Amniotic epithelial cell (primary cell): ENCODE measurements around the gene BNC2.
A peak's percentile ranks its signal among the peaks of the same experiment; 100 is the strongest.
"Not testable (repeated sequence)": the region's sequence is repeated elsewhere in the genome, so short reads cannot be mapped to it uniquely, and the experiment has no call there.

Experiments
- DNase-seq: peaks from one replicate; pipeline ENCODE4 v3.0.0-alpha.2; 2010; ENCODE audit warnings: low read depth

The BNC2 gene

GRCh38 chr9:16449076-16449730 is 421.3 kb downstream of the BNC2 start:
- DNase-seq, result no peak

DNA sequence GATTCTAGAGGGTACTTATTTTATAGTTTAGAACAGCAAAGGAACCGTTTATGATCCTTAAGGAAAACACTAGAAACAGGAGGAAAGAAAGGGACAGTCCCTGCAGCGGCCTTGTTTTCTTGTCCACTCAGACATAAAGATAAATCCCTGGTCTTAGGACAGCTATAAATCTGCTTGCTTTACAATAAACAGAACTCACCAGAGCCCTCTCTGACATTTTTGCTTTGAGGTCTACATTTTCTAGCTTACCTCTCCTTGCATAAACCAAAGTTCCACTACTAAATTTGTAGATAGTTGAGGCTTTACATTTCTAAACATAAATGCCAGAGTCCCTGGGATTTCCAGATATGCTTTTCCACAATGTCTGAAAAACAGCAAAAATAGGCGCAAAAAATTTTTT is 422.5 kb downstream of the BNC2 start:
- no peak for DNase-seq

- DNase-seq, result peak; percentile 69
These were observed 423.8 kb downstream of the BNC2 start for GRCh38 chr9:16446636-16447035.

GRCh38 chr9:16445141-16445920 is 425.1 kb downstream of the BNC2 start:
- peak; percentile 84 for DNase-seq

DNA sequence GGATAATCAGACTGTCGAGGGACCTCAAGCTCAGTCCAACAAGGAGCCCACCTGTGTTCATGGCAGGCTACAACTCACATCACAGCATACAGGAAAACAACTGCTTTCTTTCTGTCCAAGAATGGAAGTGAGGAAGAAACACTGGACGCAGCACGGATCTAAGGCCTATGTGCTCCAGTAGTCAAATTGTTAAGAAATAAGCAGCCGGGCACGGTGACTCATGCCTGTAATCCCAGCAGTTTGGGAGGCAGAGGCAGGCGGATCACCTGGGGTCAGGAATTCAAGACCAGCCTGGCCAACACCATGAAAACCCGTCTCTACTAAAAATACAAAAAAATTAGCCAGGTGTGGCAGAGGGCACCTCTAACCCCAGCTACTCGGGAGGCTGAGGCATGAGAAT is 427.8 kb downstream of the BNC2 start:
- DNase-seq, result peak; percentile 85

GRCh38 chr9:16441791-16442190 is 428.7 kb downstream of the BNC2 start:
- no peak for DNase-seq

- not testable (repeated sequence) for DNase-seq
These were observed 431.6 kb downstream of the BNC2 start for GRCh38 chr9:16438831-16439230.

DNA sequence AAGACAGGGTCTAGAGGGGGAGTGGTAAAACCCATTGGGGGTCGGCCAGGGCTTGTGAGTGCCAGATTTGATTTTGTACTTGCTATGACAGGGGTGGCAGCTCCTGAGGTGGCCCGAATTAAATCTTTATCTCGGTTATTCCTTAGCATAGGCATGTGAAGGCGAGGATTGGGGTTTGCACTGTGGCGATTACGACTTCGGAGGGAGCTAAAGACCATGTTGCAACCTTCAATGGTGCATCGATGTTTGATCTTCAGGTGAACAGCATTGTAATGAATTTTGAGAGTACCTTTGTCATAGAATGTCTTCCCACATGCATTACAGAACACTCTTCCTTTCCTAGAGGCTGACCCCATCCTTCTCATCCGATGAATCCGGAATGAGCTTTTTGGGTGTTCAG is 433.9 kb downstream of the BNC2 start:
- no peak for DNase-seq

DNA sequence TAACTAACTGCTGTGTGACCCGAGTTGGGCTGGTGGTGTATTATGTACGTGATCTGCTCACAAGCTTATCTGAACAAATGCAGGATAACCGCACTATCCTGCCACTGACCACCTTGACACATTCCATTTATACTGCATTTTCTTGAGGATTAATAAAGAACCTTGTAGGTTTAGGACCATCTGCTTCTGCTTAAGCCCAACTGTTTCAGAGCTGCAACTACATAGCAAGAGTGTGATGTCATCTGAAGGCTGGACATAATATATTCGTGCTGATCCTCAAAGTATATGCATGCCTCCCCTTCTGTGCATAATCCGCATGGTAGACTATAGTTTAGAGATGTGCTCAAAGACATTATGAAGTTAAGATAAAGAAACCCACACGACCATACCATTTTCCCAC is 435.9 kb downstream of the BNC2 start:
- DNase-seq, result peak; percentile 91

DNA sequence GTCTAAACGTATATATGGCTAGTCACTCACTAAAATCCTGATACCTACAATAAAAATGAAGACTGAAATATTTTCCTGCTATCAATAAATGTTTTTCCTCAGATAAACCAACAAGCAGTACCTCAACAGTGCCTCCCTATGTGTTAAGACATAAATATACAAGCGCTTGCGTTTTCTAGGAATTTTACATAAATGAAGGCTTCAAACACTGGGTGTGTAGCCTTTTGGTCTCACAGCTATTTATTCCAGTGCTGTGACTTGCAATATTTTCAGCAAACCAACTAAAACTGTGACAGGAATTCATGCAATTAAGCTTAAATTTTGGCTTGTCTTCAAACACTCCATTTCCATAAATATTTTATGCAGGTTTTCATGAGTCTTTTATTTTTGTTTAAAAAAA is 437.0 kb downstream of the BNC2 start:
- no peak for DNase-seq

- DNase-seq, result peak; percentile 60
These were observed 438.6 kb downstream of the BNC2 start for GRCh38 chr9:16431666-16432392.

- peak; percentile 58 for DNase-seq
These were observed 440.8 kb downstream of the BNC2 start for GRCh38 chr9:16429671-16430070.

DNA sequence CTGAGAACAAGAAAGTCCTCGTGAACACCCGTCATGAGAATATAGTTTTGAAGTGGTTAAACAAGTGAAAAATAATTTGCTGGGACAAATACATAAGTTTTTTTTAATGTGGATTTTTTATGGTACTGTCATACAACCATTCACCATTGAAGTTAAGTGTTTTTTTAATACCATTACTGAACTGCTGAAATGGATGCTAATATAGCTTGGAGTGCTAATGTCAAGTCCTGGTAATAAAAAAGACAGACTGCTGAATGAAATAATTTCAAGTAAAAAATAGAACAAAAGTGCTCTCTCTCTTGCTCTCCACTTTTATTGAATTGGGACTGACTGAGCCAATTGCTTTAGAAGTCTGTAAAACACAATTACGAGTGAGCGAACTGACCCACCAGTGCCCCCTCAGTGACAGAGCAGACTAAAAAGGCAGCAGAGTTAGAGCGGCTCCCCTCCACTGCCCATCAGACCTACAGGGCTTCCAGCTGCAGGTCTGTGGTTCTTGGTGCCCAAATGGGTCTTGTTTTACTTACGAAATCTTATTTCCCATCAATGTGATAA is 442.5 kb downstream of the BNC2 start:
- no peak for DNase-seq

DNA sequence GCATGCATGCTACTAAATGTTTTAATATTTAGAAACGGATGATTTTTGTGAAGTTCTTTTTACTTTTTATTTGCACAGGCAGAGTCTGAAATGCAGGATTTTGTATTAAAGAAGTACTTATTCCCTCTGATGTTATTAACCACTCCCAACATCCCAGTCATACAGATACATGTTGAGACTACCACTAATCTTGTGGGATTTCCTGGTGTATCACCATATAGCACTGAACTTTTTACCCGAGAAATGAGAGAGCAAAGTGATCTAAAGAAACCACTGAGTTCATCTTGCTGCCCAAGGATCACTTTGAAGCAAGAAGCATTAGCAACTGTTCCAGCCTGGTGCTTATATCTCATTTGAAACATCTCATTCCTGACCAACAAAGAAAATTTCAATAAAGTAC is 443.8 kb downstream of the BNC2 start:
- peak; percentile 86 for DNase-seq

- peak; percentile 93 for DNase-seq
These were observed 444.8 kb downstream of the BNC2 start for GRCh38 chr9:16425562-16426231.

- DNase-seq, result no peak
These were observed 448.4 kb downstream of the BNC2 start for GRCh38 chr9:16422114-16422513.

GRCh38 chr9:16421532-16421931 is 448.9 kb downstream of the BNC2 start:
- DNase-seq, result no peak

GRCh38 chr9:16419124-16419523 is 451.3 kb downstream of the BNC2 start:
- DNase-seq, result no peak

DNA sequence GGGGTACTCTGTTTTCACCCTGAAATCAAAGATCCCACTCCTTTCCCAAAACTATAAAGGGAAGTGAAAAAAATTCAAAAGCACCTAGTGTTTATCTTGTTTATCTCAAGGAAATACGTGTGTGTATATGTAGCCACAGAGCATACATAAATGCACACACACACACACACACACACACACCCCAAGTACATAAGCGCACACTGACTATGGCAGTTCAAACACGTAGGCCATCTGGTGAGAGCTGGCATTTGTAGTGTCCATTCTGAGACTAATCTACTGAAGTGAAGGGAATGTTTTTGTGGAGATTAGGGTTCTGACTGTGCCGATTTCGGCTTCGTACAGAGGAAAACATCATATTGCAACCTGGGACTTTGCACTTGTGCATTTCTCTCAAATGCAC is 451.7 kb downstream of the BNC2 start:
- DNase-seq, result no peak

DNA sequence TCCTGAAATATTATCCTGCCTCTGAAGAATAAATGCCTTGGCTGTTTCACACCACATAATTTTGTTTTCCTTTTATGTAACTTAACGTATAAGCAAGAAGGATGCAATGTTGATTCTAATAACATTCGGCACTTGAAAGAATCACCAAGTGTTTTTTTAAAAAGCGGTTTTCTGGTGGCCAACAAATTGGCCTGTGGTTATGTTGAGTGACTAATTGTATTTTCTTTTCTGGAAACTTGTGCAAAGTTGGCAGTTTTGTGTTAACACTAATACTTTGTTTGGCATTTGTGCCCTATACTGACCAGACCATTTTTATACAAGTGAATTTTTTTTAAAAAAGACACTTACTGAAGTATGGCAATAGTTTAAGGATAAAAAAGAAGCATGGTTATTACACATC is 452.7 kb downstream of the BNC2 start:
- DNase-seq, result peak; percentile 59

DNA sequence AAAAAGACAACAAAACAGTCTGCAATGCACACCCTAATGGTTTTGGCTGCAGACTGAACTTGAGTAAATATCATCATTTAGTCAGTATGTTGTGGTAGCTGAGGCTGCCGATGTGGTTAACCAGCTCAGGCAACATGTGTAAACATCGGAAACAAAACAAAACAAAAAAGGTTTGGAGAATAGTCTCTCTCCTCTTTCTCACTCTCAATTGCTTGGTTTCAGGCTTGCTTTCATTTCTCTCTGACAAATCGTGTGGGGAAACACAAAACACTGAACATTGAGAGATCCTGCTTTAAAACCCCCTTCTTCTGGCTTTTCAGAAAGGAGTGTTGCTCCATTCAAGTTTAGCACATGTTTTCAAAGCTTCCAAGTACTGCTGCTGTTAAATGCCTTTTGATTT is 453.3 kb downstream of the BNC2 start:
- peak; percentile 98 for DNase-seq

- DNase-seq, result peak; percentile 55
These were observed 456.0 kb downstream of the BNC2 start for GRCh38 chr9:16414451-16414850.
